Activated B cell treated with CpG ODN at 0.5 μM for 24 hours (primary cell): ENCODE measurements around the gene PEX10. TPM values are rescaled to one million over a fixed set of nuclear protein-coding genes. Genes with fewer than 3 reads are reported as not detected.

Experiments used
- ATAC-seq: fragments of 200-7000 bp; cut with Tn5 transposase; one replicate; pipeline ENCODE4 v1.10.0; 2021; ENCODE audit warnings: low read depth, mild to moderate bottlenecking, moderate library complexity
- CTCF ChIA-PET: fragments of 350-600 bp; sonication (Branson Sonifier 250); formaldehyde crosslinking; loops from one replicate; lab custom pipeline; 2021; ENCODE audit warnings: antibody characterized with exemption; lab: Charles Lee
- POLR2A ChIA-PET: fragments of 350-600 bp; sonication (Branson Sonifier 250); formaldehyde crosslinking; loops from one replicate; lab custom pipeline; 2021; ENCODE audit warnings: antibody characterized with exemption; lab: Charles Lee
- DNase-seq: peaks from one replicate; pipeline ENCODE4 v3.0.0; 2022
- H3K27ac Mint-ChIP-seq: one replicate; pipeline ENCODE4 v1.8.0; 2020; ENCODE audit warnings: mixed read lengths
- H3K27me3 Mint-ChIP-seq: one replicate; pipeline ENCODE4 v1.8.0; 2021; ENCODE audit warnings: mixed read lengths
- H3K36me3 Mint-ChIP-seq: one replicate; pipeline ENCODE4 v1.8.0; 2021; ENCODE audit warnings: low read depth, mixed read lengths
- H3K4me1 Mint-ChIP-seq: one replicate; pipeline ENCODE4 v1.8.0; 2021; ENCODE audit warnings: mixed read lengths
- H3K4me3 Mint-ChIP-seq: one replicate; pipeline ENCODE4 v1.8.0; 2020; ENCODE audit warnings: mild to moderate bottlenecking, mixed read lengths
- H3K9me3 Mint-ChIP-seq: one replicate; pipeline ENCODE4 v1.8.0; 2020; ENCODE audit warnings: mixed read lengths
- intact Hi-C: fragments of 100-400 bp; cut with micrococcal nuclease; formaldehyde crosslinking; loops from one replicate; pipeline ENCODE4 v1.15.1; 2024
- total RNA-seq: library from RNA; stranded (reverse); gene quantifications from 2 replicates; pipeline ENCODE4 v1.2.3, GENCODE V29; 2022
- TF ChIP-seq, protein P1 (sequence below): fragments of 200-600 bp; IDR thresholded peaks from one replicate; pipeline ENCODE4 v1.8.0; 2022; ENCODE audit warnings: antibody characterized with exemption, mild to moderate bottlenecking

Gene PEX10
- total RNA-seq, 1 donor from 2014 or later = 18.9 TPM

DNA sequence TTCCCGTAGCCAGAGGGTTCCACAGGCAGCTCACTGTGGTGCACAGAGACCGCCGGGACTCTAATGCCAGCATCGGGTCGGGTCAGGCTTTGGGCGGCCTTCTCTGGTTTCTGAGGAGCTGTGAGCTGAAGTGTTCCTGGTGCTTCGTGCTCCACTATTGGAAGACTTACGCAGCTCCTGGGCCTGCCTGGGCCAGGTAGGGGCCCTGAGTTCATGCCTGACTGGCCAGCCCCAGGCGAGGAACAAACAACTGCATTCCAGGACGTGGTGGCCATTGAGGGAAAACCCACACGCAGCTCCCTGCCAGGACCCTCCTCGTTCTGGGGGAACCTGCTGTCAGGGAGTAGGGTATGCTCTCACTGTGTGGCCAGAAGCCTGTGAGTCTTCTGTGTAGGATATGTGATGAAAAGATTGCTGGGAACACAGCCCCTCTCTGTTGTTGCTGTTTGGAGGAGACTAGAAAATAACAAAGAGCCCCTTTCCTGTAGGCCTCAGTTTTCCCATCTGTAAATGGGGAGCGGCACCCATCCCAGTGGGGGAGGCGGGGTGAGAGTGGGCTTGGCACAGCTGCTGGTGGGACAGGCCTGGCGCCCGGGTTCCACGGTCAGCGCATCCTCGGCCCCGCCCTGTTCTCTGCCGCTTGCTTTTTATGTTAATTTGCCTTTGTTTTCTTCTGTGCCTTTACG lies 12.3 kb downstream of the PEX10 start:
- intact Hi-C loops = no loop called here
- Mint-ChIP-seq H3K27ac (no peak overlapping the region), H3K27me3 (no peaks in the 10 kb centered on the region), H3K4me3 (no peak overlapping the region), H3K36me3 (peaks cover 82% of the 10 kb centered on the region), H3K4me1 (peaks cover 7% of the 10 kb centered on the region), H3K9me3 (no peaks in the 10 kb centered on the region)
- POLR2A ChIA-PET = no interaction called here
- no peak for DNase-seq
- TF ChIP-seq, protein P1, sequence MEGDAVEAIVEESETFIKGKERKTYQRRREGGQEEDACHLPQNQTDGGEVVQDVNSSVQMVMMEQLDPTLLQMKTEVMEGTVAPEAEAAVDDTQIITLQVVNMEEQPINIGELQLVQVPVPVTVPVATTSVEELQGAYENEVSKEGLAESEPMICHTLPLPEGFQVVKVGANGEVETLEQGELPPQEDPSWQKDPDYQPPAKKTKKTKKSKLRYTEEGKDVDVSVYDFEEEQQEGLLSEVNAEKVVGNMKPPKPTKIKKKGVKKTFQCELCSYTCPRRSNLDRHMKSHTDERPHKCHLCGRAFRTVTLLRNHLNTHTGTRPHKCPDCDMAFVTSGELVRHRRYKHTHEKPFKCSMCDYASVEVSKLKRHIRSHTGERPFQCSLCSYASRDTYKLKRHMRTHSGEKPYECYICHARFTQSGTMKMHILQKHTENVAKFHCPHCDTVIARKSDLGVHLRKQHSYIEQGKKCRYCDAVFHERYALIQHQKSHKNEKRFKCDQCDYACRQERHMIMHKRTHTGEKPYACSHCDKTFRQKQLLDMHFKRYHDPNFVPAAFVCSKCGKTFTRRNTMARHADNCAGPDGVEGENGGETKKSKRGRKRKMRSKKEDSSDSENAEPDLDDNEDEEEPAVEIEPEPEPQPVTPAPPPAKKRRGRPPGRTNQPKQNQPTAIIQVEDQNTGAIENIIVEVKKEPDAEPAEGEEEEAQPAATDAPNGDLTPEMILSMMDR = no peak
- CTCF ChIA-PET = no interaction called here
- ATAC-seq = no peak

DNA sequence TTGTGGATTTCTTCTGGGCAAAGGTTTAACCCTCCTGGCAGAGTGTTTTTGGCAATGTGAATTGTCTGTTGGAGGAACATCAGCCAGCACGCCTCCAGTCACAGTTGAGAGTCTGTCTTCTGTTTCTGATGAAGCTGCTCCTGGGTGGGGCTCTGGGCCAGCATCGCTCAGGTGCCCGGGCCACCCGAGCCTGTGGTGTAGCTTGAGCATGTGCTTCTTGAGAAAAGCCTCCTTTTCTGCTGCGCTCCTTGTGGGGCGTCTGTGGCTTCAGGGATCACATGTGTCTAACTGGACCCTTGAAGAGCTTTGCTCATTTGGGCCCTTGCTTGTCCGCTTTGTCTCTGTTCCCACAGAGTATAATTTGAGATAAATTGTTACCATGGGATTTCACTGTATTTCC lies 13.5 kb downstream of the PEX10 start:
- Mint-ChIP-seq H3K27me3 (no peaks in the 10 kb centered on the region), H3K27ac (no peak overlapping the region), H3K4me3 (no peak overlapping the region), H3K36me3 (peaks cover 79% of the 10 kb centered on the region), H3K9me3 (no peaks in the 10 kb centered on the region), H3K4me1 (peaks cover 16% of the 10 kb centered on the region)
- ATAC-seq (no peak), DNase-seq (no peak)
- intact Hi-C loops = no loop called here
- TF ChIP-seq, protein P1 = no peak
- POLR2A ChIA-PET = no interaction called here
- CTCF ChIA-PET = no interaction called here

DNA sequence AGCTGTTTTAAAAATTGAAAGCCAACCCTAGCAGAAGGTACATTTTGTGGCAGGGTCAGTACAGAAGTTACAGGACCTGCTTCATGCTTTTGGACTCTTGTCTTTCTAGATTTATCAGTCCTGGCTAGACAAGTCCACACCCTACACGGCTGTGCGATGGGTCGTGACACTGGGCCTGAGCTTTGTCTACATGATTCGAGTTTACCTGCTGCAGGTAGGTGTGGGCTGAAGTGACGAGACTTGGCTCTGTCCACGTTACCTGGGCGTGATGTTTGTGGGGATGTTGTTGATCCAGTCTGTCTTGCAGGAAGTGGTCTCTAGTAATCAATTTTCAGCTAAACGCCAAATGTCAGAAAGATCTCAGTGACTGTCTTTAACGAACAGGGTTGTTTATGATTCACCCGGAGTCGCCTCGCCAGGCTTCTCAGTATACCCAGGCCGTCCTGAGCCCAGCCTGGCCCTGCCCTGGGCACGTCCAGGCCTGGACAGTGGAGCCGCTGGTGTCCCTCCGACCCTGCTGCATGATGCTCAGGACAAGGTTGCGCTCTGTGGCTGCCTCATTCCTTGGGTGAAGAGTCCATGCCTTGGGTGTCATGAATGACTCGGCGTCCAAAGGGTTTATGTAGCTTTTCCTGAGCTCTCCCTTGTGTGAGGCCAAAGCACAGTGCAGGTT lies 15.2 kb downstream of the PEX10 start:
- Mint-ChIP-seq H3K27me3 (no peaks in the 10 kb centered on the region), H3K4me3 (no peak overlapping the region), H3K36me3 (peaks cover 80% of the 10 kb centered on the region), H3K4me1 (peaks cover 33% of the 10 kb centered on the region), H3K9me3 (no peaks in the 10 kb centered on the region), H3K27ac (peak overlapping the region; percentile 76)
- CTCF ChIA-PET = interaction anchor here (2.5 kb wide), 1 partner anchor 202 kb away, joined by 7 read pairs; the partner anchor contains the start of gene FAAP20
- intact Hi-C loops = no loop called here
- DNase-seq (no peak), ATAC-seq (no peak)
- TF ChIP-seq, protein P1 = no peak
- POLR2A ChIA-PET = no interaction called here

DNA sequence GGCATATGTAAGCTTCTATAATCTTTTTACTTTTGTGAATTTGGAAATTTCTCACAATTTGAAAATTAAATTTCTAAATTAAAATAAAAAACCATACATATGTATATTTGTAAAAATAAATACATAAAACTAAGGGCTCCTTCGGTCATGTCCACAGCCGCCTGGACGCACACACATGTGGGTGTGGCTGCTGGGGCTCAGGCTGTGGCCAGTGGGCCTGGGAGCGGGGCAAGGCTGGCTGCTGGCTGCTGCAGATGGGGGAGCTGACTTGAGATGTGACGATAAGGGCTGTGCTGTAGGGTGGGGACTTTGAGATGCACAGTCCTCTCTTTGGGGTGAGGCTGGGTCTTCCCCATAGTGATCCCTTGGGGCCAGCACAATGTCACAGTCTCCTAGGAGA lies 15.9 kb downstream of the PEX10 start:
- TF ChIP-seq, protein P1 = no peak
- Mint-ChIP-seq H3K27me3 (no peaks in the 10 kb centered on the region), H3K36me3 (peaks cover 73% of the 10 kb centered on the region), H3K27ac (peak overlapping the region; percentile 76), H3K4me3 (no peak overlapping the region), H3K9me3 (no peaks in the 10 kb centered on the region), H3K4me1 (peaks cover 33% of the 10 kb centered on the region)
- ATAC-seq (peak; percentile 45), DNase-seq (no peak)
- CTCF ChIA-PET = interaction anchor here (2.5 kb wide), 1 partner anchor 201 kb away, joined by 7 read pairs; the partner anchor contains the start of gene FAAP20
- POLR2A ChIA-PET = interaction anchor here (0.5 kb wide), 1 partner anchor 201 kb away, joined by 3 read pairs; no protein-coding TSS in a partner anchor
- intact Hi-C loops = no loop called here

DNA sequence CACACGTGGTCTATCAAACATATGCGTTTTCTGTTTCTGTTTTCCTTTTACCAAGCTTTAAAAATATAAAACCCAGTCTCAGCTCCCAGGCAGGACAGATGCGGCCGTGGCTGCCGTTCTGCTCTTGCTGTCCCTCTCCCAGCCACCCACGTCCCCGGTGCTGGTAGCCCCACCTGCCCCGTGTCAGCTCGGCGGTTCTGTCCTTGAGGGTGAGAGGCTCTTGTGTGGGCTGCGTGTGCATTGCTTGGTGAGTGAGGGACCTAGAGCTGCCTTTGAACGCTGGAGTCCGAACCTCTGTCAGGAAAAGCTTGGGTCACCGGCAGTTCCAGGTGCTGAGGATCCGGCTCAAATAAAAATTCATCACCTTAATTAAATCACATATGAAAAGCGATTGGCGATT lies 16.3 kb downstream of the PEX10 start:
- ChIA-PET POLR2A (interaction anchor here (0.5 kb wide), 1 partner anchor 201 kb away, joined by 3 read pairs; no protein-coding TSS in a partner anchor), CTCF (interaction anchor here (2.5 kb wide), 1 partner anchor 201 kb away, joined by 7 read pairs; the partner anchor contains the start of gene FAAP20)
- intact Hi-C loops = no loop called here
- TF ChIP-seq, protein P1 = no peak
- Mint-ChIP-seq H3K36me3 (peaks cover 71% of the 10 kb centered on the region), H3K9me3 (no peaks in the 10 kb centered on the region), H3K4me1 (peaks cover 33% of the 10 kb centered on the region), H3K27me3 (no peaks in the 10 kb centered on the region), H3K4me3 (no peak overlapping the region), H3K27ac (no peak overlapping the region)
- ATAC-seq (no peak), DNase-seq (no peak)
